ENCODE results near the gene CHID1. TPM values are rescaled to one million over a fixed set of nuclear protein-coding genes. Genes with fewer than 3 reads are reported as not detected.

The CHID1 gene
- total RNA-seq, 4 donors from 2014 or later = 56.6 to 90.5 (median 79.8) TPM

DNA sequence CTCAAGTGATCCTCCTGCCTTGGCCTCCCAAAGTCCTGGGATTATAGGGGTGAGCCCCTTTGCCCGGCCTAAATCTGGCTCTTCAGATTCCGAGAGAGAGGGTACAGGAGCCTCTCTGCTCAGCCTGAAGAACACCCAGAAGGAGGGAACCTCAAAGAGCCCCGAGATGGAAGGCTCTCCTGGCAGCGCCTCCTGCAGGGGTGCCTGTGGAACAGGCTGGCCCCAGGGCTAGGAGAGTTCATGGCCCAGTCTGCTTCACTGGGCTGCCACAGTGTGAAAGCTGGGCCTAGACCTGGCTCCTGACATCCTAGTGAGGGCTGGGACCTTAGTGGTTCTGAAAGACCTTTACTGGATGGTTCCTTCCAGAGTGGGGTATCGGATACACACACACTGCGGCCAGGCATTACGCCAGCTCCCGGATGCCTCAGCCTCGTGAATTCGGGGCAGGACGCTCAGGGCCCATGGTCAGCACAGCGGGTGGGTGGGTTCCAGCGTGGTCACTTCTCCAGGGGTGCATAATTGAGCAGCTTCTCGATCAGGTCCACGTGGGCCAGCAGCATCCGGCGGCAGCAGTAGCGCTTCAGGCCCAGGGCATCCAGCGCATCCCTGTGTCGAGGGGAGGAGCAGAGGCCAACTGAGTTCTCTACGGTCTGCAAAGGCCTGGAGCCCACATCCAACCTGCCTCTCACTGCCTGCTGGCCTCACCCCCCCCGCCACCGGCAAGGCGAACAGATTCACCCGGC is 70.6 kb downstream of the CHID1 start:
- TF ChIP-seq, protein P1, sequence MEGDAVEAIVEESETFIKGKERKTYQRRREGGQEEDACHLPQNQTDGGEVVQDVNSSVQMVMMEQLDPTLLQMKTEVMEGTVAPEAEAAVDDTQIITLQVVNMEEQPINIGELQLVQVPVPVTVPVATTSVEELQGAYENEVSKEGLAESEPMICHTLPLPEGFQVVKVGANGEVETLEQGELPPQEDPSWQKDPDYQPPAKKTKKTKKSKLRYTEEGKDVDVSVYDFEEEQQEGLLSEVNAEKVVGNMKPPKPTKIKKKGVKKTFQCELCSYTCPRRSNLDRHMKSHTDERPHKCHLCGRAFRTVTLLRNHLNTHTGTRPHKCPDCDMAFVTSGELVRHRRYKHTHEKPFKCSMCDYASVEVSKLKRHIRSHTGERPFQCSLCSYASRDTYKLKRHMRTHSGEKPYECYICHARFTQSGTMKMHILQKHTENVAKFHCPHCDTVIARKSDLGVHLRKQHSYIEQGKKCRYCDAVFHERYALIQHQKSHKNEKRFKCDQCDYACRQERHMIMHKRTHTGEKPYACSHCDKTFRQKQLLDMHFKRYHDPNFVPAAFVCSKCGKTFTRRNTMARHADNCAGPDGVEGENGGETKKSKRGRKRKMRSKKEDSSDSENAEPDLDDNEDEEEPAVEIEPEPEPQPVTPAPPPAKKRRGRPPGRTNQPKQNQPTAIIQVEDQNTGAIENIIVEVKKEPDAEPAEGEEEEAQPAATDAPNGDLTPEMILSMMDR (IDR thresholded peaks at IDR 0.05) = no peak
- no peak for ATAC-seq (ENCODE audit: low FRiP score)
- no peak for DNase-seq (ENCODE audit: low spot score)

DNA sequence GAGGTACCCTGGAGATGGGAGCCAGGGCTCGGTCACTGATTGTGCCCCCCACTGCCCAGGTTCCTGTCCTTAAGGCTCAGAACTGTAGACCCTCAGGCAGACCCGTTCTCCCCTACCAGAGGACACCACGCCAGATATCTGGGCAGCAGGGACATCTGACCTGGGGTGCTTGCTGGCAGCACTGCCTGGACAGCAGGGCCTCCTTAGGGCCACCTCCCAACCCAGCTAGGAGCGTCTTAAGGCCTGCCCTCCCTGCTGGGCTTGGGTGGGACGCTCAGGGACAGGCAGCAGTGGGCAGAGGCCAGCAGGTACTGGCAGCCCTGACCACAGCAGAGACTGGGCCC is 71.4 kb downstream of the CHID1 start:
- no peak for ATAC-seq (ENCODE audit: low FRiP score)
- TF ChIP-seq, protein P1 (IDR thresholded peaks at IDR 0.05) = no peak
- no peak for DNase-seq (ENCODE audit: low spot score)

DNA sequence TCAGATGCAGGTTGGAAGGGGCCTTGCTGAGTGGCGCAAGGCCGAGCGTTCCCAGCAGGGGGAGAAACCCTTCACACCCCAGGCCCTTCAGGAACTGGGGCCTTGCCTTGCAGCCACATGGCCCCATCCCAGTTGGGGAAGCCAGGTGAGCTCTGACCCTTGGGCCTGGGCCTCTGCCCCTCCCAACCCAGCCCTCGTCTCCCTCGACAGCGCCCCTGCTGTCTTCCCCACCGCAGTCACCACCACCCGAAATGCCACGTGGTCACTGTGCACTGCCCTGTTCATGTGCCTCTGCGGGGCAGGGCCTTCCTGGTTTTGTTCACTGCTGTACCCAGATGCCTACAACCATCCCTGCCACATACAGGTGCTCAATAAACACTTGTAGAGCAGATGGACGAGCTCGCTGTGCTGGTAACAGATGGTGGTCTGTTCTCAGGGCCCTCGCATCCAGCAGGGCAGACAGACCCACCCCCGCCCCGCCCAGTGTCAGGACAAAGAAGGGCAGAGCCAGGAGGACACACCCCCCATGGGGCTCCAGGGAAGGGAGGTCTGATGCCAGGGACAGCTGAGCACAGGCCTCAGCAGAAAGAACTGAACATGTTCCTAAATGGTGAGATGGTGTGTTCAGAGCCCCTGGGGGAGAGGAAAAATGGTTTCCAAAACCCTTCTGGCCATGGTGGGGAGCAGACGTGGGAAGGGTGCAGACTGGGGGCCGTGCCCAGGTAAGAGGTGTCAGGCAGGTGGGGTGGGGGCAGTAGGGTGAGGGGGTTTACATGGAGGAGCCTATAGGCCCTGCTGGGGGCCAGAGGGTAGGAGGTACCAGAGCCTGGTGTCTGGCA is 72.0 kb downstream of the CHID1 start:
- ATAC-seq (ENCODE audit: low FRiP score) (no peak), DNase-seq (ENCODE audit: low spot score) (no peak)
- TF ChIP-seq, protein P1 (IDR thresholded peaks at IDR 0.05) = no peak

DNA sequence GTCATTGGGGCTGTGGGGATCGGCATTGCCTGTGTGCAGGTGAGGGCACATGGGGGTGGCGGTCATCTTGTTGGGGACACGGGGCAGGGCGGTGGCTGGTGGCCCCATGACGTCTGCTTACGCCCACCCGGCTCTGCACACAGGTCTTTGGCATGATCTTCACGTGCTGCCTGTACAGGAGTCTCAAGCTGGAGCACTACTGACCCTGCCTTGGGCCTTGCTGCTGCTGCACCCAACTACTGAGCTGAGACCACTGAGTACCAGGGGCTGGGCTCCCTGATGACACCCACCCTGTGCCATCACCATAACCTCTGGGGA is 72.7 kb downstream of the CHID1 start:
- DNase-seq (ENCODE audit: low spot score) = no peak
- TF ChIP-seq, protein P1 (IDR thresholded peaks at IDR 0.05) = no peak
- no peak for ATAC-seq (ENCODE audit: low FRiP score)

DNA sequence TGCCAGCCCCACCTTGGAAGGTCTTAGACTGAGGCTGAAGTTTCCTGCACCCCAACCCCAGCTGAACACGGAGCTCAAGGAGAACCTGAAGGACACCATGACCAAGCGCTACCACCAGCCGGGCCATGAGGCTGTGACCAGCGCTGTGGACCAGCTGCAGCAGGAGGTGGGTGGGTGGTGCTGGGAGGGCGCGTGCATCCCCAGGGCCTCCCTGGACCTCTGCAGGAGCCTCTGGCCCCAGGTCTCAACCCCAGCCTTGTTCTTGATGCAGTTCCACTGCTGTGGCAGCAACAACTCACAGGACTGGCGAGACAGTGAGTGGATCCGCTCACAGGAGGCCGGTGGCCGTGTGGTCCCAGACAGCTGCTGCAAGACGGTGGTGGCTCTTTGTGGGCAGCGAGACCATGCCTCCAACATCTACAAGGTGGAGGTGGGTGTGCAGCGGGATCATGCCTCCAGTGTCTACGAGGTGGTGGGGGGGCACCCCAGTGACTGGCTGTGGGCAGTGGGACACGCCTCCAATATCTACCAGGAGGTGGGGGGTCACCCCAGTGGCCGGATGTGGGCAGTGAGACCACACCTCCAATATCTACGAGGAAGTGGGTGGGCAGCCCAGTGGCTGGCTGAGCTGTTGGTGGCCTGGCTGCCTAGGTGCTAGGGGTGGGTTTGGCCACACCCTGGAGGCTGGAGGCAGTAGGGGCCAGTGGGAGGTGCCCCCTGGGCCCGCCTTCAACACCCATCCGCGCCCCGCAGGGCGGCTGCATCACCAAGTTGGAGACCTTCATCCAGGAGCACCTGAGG is 73.2 kb downstream of the CHID1 start:
- no peak for DNase-seq (ENCODE audit: low spot score)
- TF ChIP-seq, protein P1 (IDR thresholded peaks at IDR 0.05) = no peak
- ATAC-seq (ENCODE audit: low FRiP score) = no peak

DNA sequence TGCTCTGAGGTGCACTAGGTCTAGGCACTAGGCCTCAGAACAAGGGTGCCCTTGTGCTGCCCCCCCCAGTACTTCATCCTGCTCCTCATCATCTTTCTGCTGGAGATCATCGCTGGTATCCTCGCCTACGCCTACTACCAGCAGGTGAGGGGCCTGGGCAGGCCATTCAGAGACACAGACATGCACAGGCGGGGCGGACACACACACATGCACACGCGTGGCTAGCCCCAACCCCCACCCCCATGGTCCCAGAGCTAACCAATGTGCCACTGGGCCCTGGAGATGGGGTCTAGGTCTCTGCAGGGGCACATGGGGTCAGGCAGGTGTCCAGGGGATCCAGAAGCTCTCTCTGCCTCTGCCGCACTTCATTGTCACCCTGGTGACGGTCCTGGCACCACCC is 73.9 kb downstream of the CHID1 start:
- no peak for DNase-seq (ENCODE audit: low spot score)
- no peak for ATAC-seq (ENCODE audit: low FRiP score)
- TF ChIP-seq, protein P1 (IDR thresholded peaks at IDR 0.05) = no peak
